HL-60 (cell line): ENCODE results near the gene DSCAML1.

Experiments used
- GABPA ChIP-seq: IDR thresholded peaks from 2 replicates; pipeline ENCODE4 v1.6.1; 2012; ENCODE audit warnings: low read depth
- POLR2AphosphoS5 ChIP-seq: IDR thresholded peaks from 2 replicates; pipeline ENCODE4 v1.6.1; 2012; ENCODE audit warnings: low read depth
- TF ChIP-seq, protein P1 (sequence below): IDR thresholded peaks from one replicate; pipeline ENCODE4 v1.5.1; 2011; ENCODE audit warnings: low read length, control low read depth, inconsistent platforms; ENCODE audit not compliant: insufficient read depth
- TF ChIP-seq, protein P2 (sequence below): IDR thresholded peaks from 2 replicates; pipeline ENCODE4 v1.6.1; 2012; ENCODE audit warnings: low read depth; ENCODE audit not compliant: insufficient replicate concordance

DNA sequence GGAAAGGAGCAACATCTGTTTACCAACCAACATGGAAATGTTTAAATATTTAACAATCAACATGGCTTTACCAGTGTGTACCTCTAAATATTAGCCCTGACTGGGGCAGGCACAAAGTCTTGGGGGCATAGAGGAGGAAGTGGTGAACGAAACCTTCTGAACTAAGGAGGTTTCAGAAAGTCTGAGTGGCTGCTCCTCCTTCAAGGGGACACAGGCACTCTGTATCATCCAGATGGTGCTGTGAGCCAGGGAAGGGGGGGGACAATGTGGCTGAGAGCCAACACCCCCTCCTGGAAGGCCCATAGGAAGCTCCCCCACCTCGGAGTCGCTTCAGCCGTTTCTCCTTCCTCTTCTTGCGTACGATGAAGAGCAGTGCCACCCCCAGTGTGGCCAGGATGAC lies 361.7 kb downstream of the DSCAML1 start:
- TF ChIP-seq, protein P1, sequence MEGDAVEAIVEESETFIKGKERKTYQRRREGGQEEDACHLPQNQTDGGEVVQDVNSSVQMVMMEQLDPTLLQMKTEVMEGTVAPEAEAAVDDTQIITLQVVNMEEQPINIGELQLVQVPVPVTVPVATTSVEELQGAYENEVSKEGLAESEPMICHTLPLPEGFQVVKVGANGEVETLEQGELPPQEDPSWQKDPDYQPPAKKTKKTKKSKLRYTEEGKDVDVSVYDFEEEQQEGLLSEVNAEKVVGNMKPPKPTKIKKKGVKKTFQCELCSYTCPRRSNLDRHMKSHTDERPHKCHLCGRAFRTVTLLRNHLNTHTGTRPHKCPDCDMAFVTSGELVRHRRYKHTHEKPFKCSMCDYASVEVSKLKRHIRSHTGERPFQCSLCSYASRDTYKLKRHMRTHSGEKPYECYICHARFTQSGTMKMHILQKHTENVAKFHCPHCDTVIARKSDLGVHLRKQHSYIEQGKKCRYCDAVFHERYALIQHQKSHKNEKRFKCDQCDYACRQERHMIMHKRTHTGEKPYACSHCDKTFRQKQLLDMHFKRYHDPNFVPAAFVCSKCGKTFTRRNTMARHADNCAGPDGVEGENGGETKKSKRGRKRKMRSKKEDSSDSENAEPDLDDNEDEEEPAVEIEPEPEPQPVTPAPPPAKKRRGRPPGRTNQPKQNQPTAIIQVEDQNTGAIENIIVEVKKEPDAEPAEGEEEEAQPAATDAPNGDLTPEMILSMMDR = no peak
- TF ChIP-seq, protein P2, sequence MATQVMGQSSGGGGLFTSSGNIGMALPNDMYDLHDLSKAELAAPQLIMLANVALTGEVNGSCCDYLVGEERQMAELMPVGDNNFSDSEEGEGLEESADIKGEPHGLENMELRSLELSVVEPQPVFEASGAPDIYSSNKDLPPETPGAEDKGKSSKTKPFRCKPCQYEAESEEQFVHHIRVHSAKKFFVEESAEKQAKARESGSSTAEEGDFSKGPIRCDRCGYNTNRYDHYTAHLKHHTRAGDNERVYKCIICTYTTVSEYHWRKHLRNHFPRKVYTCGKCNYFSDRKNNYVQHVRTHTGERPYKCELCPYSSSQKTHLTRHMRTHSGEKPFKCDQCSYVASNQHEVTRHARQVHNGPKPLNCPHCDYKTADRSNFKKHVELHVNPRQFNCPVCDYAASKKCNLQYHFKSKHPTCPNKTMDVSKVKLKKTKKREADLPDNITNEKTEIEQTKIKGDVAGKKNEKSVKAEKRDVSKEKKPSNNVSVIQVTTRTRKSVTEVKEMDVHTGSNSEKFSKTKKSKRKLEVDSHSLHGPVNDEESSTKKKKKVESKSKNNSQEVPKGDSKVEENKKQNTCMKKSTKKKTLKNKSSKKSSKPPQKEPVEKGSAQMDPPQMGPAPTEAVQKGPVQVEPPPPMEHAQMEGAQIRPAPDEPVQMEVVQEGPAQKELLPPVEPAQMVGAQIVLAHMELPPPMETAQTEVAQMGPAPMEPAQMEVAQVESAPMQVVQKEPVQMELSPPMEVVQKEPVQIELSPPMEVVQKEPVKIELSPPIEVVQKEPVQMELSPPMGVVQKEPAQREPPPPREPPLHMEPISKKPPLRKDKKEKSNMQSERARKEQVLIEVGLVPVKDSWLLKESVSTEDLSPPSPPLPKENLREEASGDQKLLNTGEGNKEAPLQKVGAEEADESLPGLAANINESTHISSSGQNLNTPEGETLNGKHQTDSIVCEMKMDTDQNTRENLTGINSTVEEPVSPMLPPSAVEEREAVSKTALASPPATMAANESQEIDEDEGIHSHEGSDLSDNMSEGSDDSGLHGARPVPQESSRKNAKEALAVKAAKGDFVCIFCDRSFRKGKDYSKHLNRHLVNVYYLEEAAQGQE = no peak
- TF ChIP-seq POLR2AphosphoS5 (no peak), GABPA (no peak)
